Measurements from ENCODE around the gene CFAP53. TPM values are rescaled to one million over a fixed set of nuclear protein-coding genes. Genes with fewer than 3 reads are reported as not detected.

Gene CFAP53
- total and polyA plus RNA-seq, 2 experiments from 2014 or later: 0.11 to 0.48 TPM

- Histone ChIP-seq H3K79me2 (ENCODE audit: insufficient read depth) (no peaks in the 10 kb centered on the region), H4K20me1 (ENCODE audit: insufficient read depth) (no peaks in the 10 kb centered on the region), H3F3A (ENCODE audit: insufficient read depth) (no peaks in the 10 kb centered on the region), H3K9me3 (ENCODE audit: low read depth) (no peaks in the 10 kb centered on the region), H3K9ac (no peak overlapping the region), H3K4me2 (ENCODE audit: unreplicated experiment) (peak overlapping the region; percentile 35), H3K27me3 (replicated peaks; ENCODE audit: insufficient read depth) (peaks cover 40% of the 10 kb centered on the region), H3K36me3 (ENCODE audit: low read depth) (no peaks in the 10 kb centered on the region), H2AFZ (peak overlapping the region; percentile 52), H3K27ac (no peak overlapping the region), H3K4me3 (peak overlapping the region; percentile 42; the same call in 1 of the 2 replicates), H3K9me2 (ENCODE audit: insufficient read depth) (no peaks in the 10 kb centered on the region), H3K4me1 (ENCODE audit: insufficient read depth) (no peaks in the 10 kb centered on the region)
- DNase-seq: peak; percentile 56
- 7 to 10% methylated on average over 23 to 24 of the region's 24 CpGs for WGBS, 2 experiments (ENCODE audit: low coverage in 1 of 2, low lambda C conversion rate in 2 of 2, missing lambda C conversion rate in 2 of 2)
- no peak for TF ChIP-seq EZH2phosphoT487 (IDR thresholded peaks at IDR 0.05; ENCODE audit: insufficient read depth, low read depth)
- no peak for TF ChIP-seq EZH2 (IDR thresholded peaks at IDR 0.05; ENCODE audit: insufficient read depth, poor library complexity, severe bottlenecking)
- in situ Hi-C loops (cut with MboI): no loop called here
Observed at GRCh38 chr18:50203801-50204604, 62.3 kb downstream of the CFAP53 start.

- no peaks in the 10 kb centered on the region for H3K36me3 ChIP-seq (ENCODE audit: low read depth)
- H3K9me3 ChIP-seq (ENCODE audit: low read depth): no peaks in the 10 kb centered on the region
- TF ChIP-seq EZH2phosphoT487 (IDR thresholded peaks at IDR 0.05; ENCODE audit: insufficient read depth, low read depth) (no peak), EZH2 (IDR thresholded peaks at IDR 0.05; ENCODE audit: insufficient read depth, poor library complexity, severe bottlenecking) (no peak)
- H3K4me3 ChIP-seq: no peak overlapping the region
- in situ Hi-C loops (cut with MboI): no loop called here
- WGBS, 2 experiments (ENCODE audit: low coverage in 1 of 2, low lambda C conversion rate in 2 of 2, missing lambda C conversion rate in 2 of 2): 31 to 32% methylated on average over 1 of the region's 1 CpG
- no peak overlapping the region for H3K9ac ChIP-seq
- no peak overlapping the region for H2AFZ ChIP-seq
- no peaks in the 10 kb centered on the region for H4K20me1 ChIP-seq (ENCODE audit: insufficient read depth)
- no peaks in the 10 kb centered on the region for H3K4me1 ChIP-seq (ENCODE audit: insufficient read depth)
- H3F3A ChIP-seq (ENCODE audit: insufficient read depth): no peaks in the 10 kb centered on the region
- no peak overlapping the region for H3K4me2 ChIP-seq (ENCODE audit: unreplicated experiment)
- no peaks in the 10 kb centered on the region for H3K79me2 ChIP-seq (ENCODE audit: insufficient read depth)
- no peak overlapping the region for H3K27ac ChIP-seq
- H3K27me3 ChIP-seq (replicated peaks; ENCODE audit: insufficient read depth): peaks cover 53% of the 10 kb centered on the region
- H3K9me2 ChIP-seq (ENCODE audit: insufficient read depth): no peaks in the 10 kb centered on the region
- DNase-seq: no peak
Observed at GRCh38 chr18:50201476-50202018, 64.7 kb downstream of the CFAP53 start.

- Histone ChIP-seq H3F3A (ENCODE audit: insufficient read depth) (no peaks in the 10 kb centered on the region), H3K27me3 (replicated peaks; ENCODE audit: insufficient read depth) (peaks cover 61% of the 10 kb centered on the region)
- in situ Hi-C loops (cut with MboI): no loop called here
Observed at GRCh38 chr18:50199921-50200320, 66.4 kb downstream of the CFAP53 start.

GRCh38 chr18:50199346-50199855 is 66.9 kb downstream of the CFAP53 start:
- Histone ChIP-seq H3K27ac (no peak overlapping the region), H3F3A (ENCODE audit: insufficient read depth) (no peaks in the 10 kb centered on the region)
- in situ Hi-C loops (cut with MboI): no loop called here

More at GRCh38 chr18:50199921-50200320, 66.4 kb downstream of the CFAP53 start:
- Histone ChIP-seq H4K20me1 (ENCODE audit: insufficient read depth) (no peaks in the 10 kb centered on the region), H3K36me3 (ENCODE audit: low read depth) (no peaks in the 10 kb centered on the region), H3K4me2 (ENCODE audit: unreplicated experiment) (no peak overlapping the region), H2AFZ (no peak overlapping the region), H3K79me2 (ENCODE audit: insufficient read depth) (no peaks in the 10 kb centered on the region), H3K4me1 (ENCODE audit: insufficient read depth) (no peaks in the 10 kb centered on the region), H3K9ac (no peak overlapping the region), H3K4me3 (no peak overlapping the region), H3K9me2 (ENCODE audit: insufficient read depth) (no peaks in the 10 kb centered on the region), H3K9me3 (ENCODE audit: low read depth) (no peaks in the 10 kb centered on the region), H3K27ac (no peak overlapping the region)
- no peak for DNase-seq
- WGBS, 2 experiments (ENCODE audit: low coverage in 1 of 2, low lambda C conversion rate in 2 of 2, missing lambda C conversion rate in 2 of 2): 70 to 92% methylated on average over 1 of the region's 1 CpG
- no peak for TF ChIP-seq EZH2phosphoT487 (IDR thresholded peaks at IDR 0.05; ENCODE audit: insufficient read depth, low read depth)
- TF ChIP-seq EZH2 (IDR thresholded peaks at IDR 0.05; ENCODE audit: insufficient read depth, poor library complexity, severe bottlenecking): no peak

More at GRCh38 chr18:50199346-50199855, 66.9 kb downstream of the CFAP53 start:
- H3K4me2 ChIP-seq (ENCODE audit: unreplicated experiment): no peak overlapping the region
- peaks cover 60% of the 10 kb centered on the region for H3K27me3 ChIP-seq (replicated peaks; ENCODE audit: insufficient read depth)
- H3K4me3 ChIP-seq: no peak overlapping the region
- WGBS, 2 experiments (ENCODE audit: low coverage in 1 of 2, low lambda C conversion rate in 2 of 2, missing lambda C conversion rate in 2 of 2): 0 to 2% methylated on average over 5 of the region's 5 CpGs
- H3K9me2 ChIP-seq (ENCODE audit: insufficient read depth): no peaks in the 10 kb centered on the region
- H4K20me1 ChIP-seq (ENCODE audit: insufficient read depth): no peaks in the 10 kb centered on the region
- TF ChIP-seq EZH2 (IDR thresholded peaks at IDR 0.05; ENCODE audit: insufficient read depth, poor library complexity, severe bottlenecking) (no peak), EZH2phosphoT487 (IDR thresholded peaks at IDR 0.05; ENCODE audit: insufficient read depth, low read depth) (no peak)
- no peak overlapping the region for H3K9ac ChIP-seq
- no peaks in the 10 kb centered on the region for H3K36me3 ChIP-seq (ENCODE audit: low read depth)
- DNase-seq: no peak
- no peaks in the 10 kb centered on the region for H3K9me3 ChIP-seq (ENCODE audit: low read depth)
- H3K79me2 ChIP-seq (ENCODE audit: insufficient read depth): no peaks in the 10 kb centered on the region
- no peaks in the 10 kb centered on the region for H3K4me1 ChIP-seq (ENCODE audit: insufficient read depth)
- no peak overlapping the region for H2AFZ ChIP-seq

Measured in GM23248 (cell line).